Common myeloid progenitor, CD34-positive (primary cell): ENCODE measurements around the gene MTHFD2L.

Experiments used
- CTCF ChIA-PET: fragments of 350-600 bp; sonication (Branson Sonifier 250); formaldehyde crosslinking; loops from one replicate; lab custom pipeline; 2021; ENCODE audit warnings: antibody characterized with exemption; lab: Charles Lee
- POLR2A ChIA-PET: fragments of 350-600 bp; sonication (Branson Sonifier 250); formaldehyde crosslinking; loops from one replicate; lab custom pipeline; 2021; ENCODE audit warnings: antibody characterized with exemption; lab: Charles Lee
- DNase-seq, 3 donors: peaks; one replicate each; pipeline versions ENCODE4 v3.0.0 to v3.0.0-alpha.2; 2013
- H3K27ac ChIP-seq, 2 experiments: 1 replicate in 1 of 2; 2 replicates in 1 of 2; pipeline ENCODE4 v1.7.0; 2013; ENCODE audit warnings: inconsistent platforms in 2 of 2, low read length in 2 of 2, mild to moderate bottlenecking in 2 of 2, low read depth in 1 of 2, moderate library complexity in 1 of 2; ENCODE audit not compliant: severe bottlenecking in 2 of 2, insufficient read depth in 1 of 2, poor library complexity in 1 of 2
- H3K27me3 ChIP-seq, 5 experiments: replicated peaks in 2 of 5; 1 replicate in 3 of 5; 2 replicates in 2 of 5; pipeline versions ENCODE4 v1.6.1 to v1.7.0; 2013; ENCODE audit warnings: low read length in 4 of 5, mild to moderate bottlenecking in 2 of 5, moderate library complexity in 2 of 5, inconsistent platforms in 1 of 5; ENCODE audit not compliant: insufficient read depth in 5 of 5, control insufficient read depth in 4 of 5
- H3K36me3 ChIP-seq, 4 experiments: 1 replicate in 2 of 4; 2 replicates in 2 of 4; pipeline versions ENCODE4 v1.6.1 to v1.7.0; 2013; ENCODE audit warnings: low read length in 3 of 4, control low read depth in 1 of 4, mild to moderate bottlenecking in 1 of 4; ENCODE audit not compliant: control insufficient read depth in 4 of 4, insufficient read depth in 4 of 4
- H3K4me1 ChIP-seq, 4 experiments: 1 replicate in 3 of 4; 2 replicates in 1 of 4; pipeline versions ENCODE4 v1.6.1 to v1.7.1; 2013; ENCODE audit warnings: low read length in 3 of 4, mild to moderate bottlenecking in 3 of 4, control low read depth in 1 of 4, inconsistent platforms in 1 of 4, moderate library complexity in 1 of 4; ENCODE audit not compliant: control insufficient read depth in 4 of 4, insufficient read depth in 4 of 4; ENCODE audit errors: control extremely low read depth in 1 of 4
- H3K4me3 ChIP-seq, 7 experiments: 1 replicate in 4 of 7; 2 replicates in 3 of 7; pipeline versions ENCODE4 v1.5.1 to v1.7.0; 2013; ENCODE audit warnings: mild to moderate bottlenecking in 7 of 7, low read length in 6 of 7, moderate library complexity in 6 of 7, inconsistent platforms in 2 of 7, low read depth in 2 of 7, control low read depth in 1 of 7; ENCODE audit not compliant: insufficient read depth in 4 of 7, control insufficient read depth in 1 of 7; ENCODE audit errors: extremely low read depth in 1 of 7
- H3K9me3 ChIP-seq, 5 experiments: 1 replicate in 4 of 5; 2 replicates in 1 of 5; pipeline versions ENCODE4 v1.6.1 to v1.7.1; 2013; ENCODE audit warnings: low read length in 4 of 5, mild to moderate bottlenecking in 2 of 5, inconsistent platforms in 1 of 5, low read depth in 1 of 5, moderate library complexity in 1 of 5; ENCODE audit not compliant: control insufficient read depth in 4 of 5, insufficient read depth in 2 of 5; ENCODE audit errors: control extremely low read depth in 1 of 5
- WGBS: methylation state at CpG from one replicate; pipeline ENCODE4 v1.1.5; 2013; ENCODE audit not compliant: insufficient coverage; 5-methylcytosine and 5-hydroxymethylcytosine counted together

Gene MTHFD2L

DNA sequence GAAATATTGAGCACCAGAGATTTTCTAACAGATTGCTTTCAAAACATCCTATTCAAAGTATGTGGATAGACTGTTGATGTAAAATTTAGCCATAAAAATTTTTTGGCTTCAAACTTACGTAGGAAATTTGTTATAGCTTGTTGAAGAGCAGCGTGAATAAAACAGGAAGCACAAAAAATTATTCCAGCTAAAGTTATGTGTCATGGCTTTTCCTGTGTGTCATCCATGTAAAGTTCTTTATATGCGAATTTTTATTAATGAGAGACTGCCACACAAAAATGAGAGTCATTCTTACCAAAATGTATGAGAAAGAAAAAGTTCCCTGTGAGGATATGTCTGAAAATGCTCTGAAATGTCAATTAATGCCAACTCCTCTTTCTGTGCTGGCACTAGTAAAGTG lies 169.8 kb downstream of the MTHFD2L start:
- CTCF ChIA-PET = interaction anchor here (0.9 kb wide), 1 partner anchor 8 kb away, joined by 4 read pairs; no protein-coding TSS in a partner anchor
- no peaks in the 10 kb centered on the region for H3K27me3 ChIP-seq
- H3K27ac ChIP-seq = peak overlapping the region; percentile 90 to 95
- H3K4me1 ChIP-seq = peaks cover 5 to 73% (median 21%) of the 10 kb centered on the region in 4 experiments
- POLR2A ChIA-PET = interaction anchor here (0.9 kb wide), 1 partner anchor 25 kb away, joined by 3 read pairs; no protein-coding TSS in a partner anchor
- H3K4me3 ChIP-seq = peak overlapping the region in 5 of 7 experiments; percentile 54 to 88 (median 69)
- H3K36me3 ChIP-seq = peaks cover 0 to 3% (median 1%) of the 10 kb centered on the region in 4 experiments
- peaks cover 0 to 5% (median 0%) of the 10 kb centered on the region in 5 experiments for H3K9me3 ChIP-seq
- 20% methylated on average over 3 of the region's 3 CpGs for WGBS
- DNase-seq = peak in 2 of 3 donors; percentile 53 to 67

DNA sequence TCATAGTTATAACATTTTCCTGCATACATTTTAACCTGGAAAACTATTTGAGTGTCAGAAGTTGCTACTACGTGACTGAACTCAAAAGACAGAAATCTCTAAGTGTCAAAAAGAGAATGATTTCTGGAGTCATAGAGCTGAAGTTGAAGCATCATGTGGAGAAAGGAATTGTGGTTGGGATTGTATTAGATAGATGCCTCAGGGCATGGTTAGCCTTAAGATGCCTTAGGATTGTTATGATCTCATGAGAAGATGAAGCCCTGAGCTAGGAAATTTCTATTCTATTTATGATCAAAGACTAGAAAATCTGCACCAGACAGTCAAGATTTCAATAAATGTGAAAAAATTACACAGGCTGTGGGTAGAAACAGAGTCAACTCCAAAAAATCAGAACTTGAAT lies 170.6 kb downstream of the MTHFD2L start:
- CTCF ChIA-PET = interaction anchor here (0.9 kb wide), 1 partner anchor 9 kb away, joined by 4 read pairs; no protein-coding TSS in a partner anchor
- Histone ChIP-seq H3K9me3 (peaks cover 0 to 5% (median 0%) of the 10 kb centered on the region in 5 experiments), H3K4me3 (peak overlapping the region in 5 of 7 experiments; percentile 54 to 88 (median 69)), H3K4me1 (peaks cover 5 to 65% (median 15%) of the 10 kb centered on the region in 4 experiments), H3K36me3 (peaks cover 0 to 3% (median 1%) of the 10 kb centered on the region in 4 experiments), H3K27ac (peak overlapping the region; percentile 90 to 95), H3K27me3 (no peaks in the 10 kb centered on the region)
- DNase-seq = no peak
- POLR2A ChIA-PET = interaction anchor here (0.9 kb wide), 1 partner anchor 24 kb away, joined by 3 read pairs; no protein-coding TSS in a partner anchor
- 43% methylated on average over 1 of the region's 1 CpG for WGBS

GRCh38 chr4:74329307-74329706 lies 171.4 kb downstream of the MTHFD2L start:
- Histone ChIP-seq H3K36me3 (peaks cover 0 to 7% (median 1%) of the 10 kb centered on the region in 4 experiments), H3K9me3 (peaks cover 0 to 5% (median 1%) of the 10 kb centered on the region in 5 experiments), H3K4me3 (peak overlapping the region in 6 of 7 experiments; percentile 7 to 88 (median 67)), H3K4me1 (peaks cover 5 to 60% (median 13%) of the 10 kb centered on the region in 4 experiments), H3K27me3 (no peaks in the 10 kb centered on the region), H3K27ac (peak overlapping the region; percentile 90 to 95)
- ChIA-PET POLR2A (no interaction called here), CTCF (interaction anchor here (0.7 to 1.5 kb wide), 3 partner anchors 9 to 296 kb away, joined by 3 to 6 read pairs (median 3); no protein-coding TSS in a partner anchor)
- DNase-seq = peak in 1 of 3 donors; percentile 53

GRCh38 chr4:74330295-74330750 lies 172.4 kb downstream of the MTHFD2L start:
- Histone ChIP-seq H3K9me3 (peaks cover 0 to 10% (median 3%) of the 10 kb centered on the region in 5 experiments), H3K4me3 (peak overlapping the region in 5 of 7 experiments; percentile 54 to 88 (median 69)), H3K36me3 (peaks cover 0 to 13% (median 4%) of the 10 kb centered on the region in 4 experiments), H3K4me1 (peaks cover 5 to 50% (median 12%) of the 10 kb centered on the region in 4 experiments), H3K27me3 (no peaks in the 10 kb centered on the region), H3K27ac (peak overlapping the region; percentile 90 to 95)
- peak; percentile 82 to 96 (median 92) for DNase-seq
- 8% methylated on average over 5 of the region's 9 CpGs for WGBS
- ChIA-PET POLR2A (interaction anchor here (1.1 kb wide), 1 partner anchor 34 kb away, joined by 3 read pairs; the partner anchor contains the start of gene EREG), CTCF (interaction anchor here (1.4 to 1.5 kb wide), 3 partner anchors 10 to 295 kb away, joined by 3 to 6 read pairs (median 6); no protein-coding TSS in a partner anchor)

- DNase-seq = no peak
- H3K4me3 ChIP-seq = peak overlapping the region in 2 of 7 experiments; percentile 38 to 88
- WGBS = no CpG with 5 or more reads among the region's 2 CpGs
- no peaks in the 10 kb centered on the region for H3K27me3 ChIP-seq
- POLR2A ChIA-PET = no interaction called here
- H3K27ac ChIP-seq = peak overlapping the region; percentile 90 to 95
- peaks cover 0 to 10% (median 3%) of the 10 kb centered on the region in 5 experiments for H3K9me3 ChIP-seq
- CTCF ChIA-PET = interaction anchor here (1.7 kb wide), 1 partner anchor 34 kb away, joined by 5 read pairs; the partner anchor contains the start of gene EREG
- peaks cover 0 to 13% (median 4%) of the 10 kb centered on the region in 4 experiments for H3K36me3 ChIP-seq
- peaks cover 5 to 50% (median 12%) of the 10 kb centered on the region in 4 experiments for H3K4me1 ChIP-seq
These were observed 173.3 kb downstream of the MTHFD2L start for GRCh38 chr4:74331252-74331651.

DNA sequence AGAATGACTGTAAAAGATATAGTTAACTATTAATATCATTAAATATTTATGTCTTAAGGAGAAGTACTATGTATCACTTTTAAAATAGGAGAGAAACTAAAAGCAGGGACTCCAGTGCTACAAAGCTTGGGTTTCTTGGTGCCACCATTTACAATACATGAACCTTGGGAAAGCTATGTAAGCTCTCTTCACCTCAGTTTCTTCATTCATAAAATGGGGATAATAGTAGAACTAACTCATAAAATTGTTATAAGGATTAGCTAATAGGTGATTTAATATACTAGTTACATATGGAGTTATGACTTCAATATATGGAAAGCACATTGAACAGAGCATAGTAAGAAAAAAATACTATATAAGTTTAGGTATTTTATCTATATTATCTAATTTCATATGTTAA lies 174.0 kb downstream of the MTHFD2L start:
- no peak for DNase-seq
- H3K27me3 ChIP-seq = no peaks in the 10 kb centered on the region
- peaks cover 0 to 10% (median 3%) of the 10 kb centered on the region in 5 experiments for H3K9me3 ChIP-seq
- no peak overlapping the region for H3K4me3 ChIP-seq
- POLR2A ChIA-PET = no interaction called here
- peaks cover 0 to 13% (median 4%) of the 10 kb centered on the region in 4 experiments for H3K36me3 ChIP-seq
- CTCF ChIA-PET = interaction anchor here (1.0 to 1.7 kb wide), 2 partner anchors 11 to 33 kb away, joined by 5 to 11 read pairs; partner anchors contain the start of gene EREG
- H3K27ac ChIP-seq = peak overlapping the region in 1 of 2 experiments; percentile 95
- H3K4me1 ChIP-seq = peaks cover 5 to 43% (median 11%) of the 10 kb centered on the region in 4 experiments
